Thyroid gland (tissue), 4 donors: ENCODE measurements around the gene ALOX5AP.

Experiments used
- POLR2A ChIP-seq, 2 donors: fragments of 450-650 bp; IDR thresholded peaks; one replicate each; pipeline ENCODE4 v1.6.1; 2017; ENCODE audit warnings: antibody characterized with exemption in 2 of 2, mild to moderate bottlenecking in 2 of 2, moderate library complexity in 1 of 2
- TF ChIP-seq, protein P1 (sequence below), 6 experiments: fragments of 200-600 bp in 3 of 6; fragments of 450-650 bp in 3 of 6; sonication (generic) in 3 of 6; IDR thresholded peaks; one replicate each; pipeline ENCODE4 v1.5.1; 2016 to 2019; ENCODE audit warnings: antibody characterized with exemption in 6 of 6, mild to moderate bottlenecking in 2 of 6, inconsistent platforms in 1 of 6, moderate library complexity in 1 of 6

DNA sequence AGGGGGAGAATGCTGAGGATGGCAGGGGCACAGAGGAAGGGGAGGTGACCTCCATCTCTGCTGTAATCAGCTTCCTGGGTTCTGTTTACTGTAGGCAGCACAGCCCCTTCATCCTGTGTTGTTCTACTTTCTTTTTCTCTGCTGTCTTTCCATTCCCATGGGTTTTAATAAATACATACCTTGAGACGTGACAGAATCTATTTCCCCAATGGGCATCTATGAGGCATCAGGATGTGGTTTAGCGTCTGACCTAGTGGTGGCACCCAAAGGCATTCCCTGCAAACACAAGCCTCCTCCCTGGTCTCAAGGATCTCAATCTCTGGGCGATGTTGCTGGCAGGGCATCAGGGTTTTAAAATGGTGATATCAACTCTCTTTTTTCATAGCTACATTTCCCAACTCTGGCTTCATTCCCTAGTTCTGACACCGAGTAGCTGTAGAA lies 60.8 kb downstream of the ALOX5AP start:
- TF ChIP-seq, protein P1, sequence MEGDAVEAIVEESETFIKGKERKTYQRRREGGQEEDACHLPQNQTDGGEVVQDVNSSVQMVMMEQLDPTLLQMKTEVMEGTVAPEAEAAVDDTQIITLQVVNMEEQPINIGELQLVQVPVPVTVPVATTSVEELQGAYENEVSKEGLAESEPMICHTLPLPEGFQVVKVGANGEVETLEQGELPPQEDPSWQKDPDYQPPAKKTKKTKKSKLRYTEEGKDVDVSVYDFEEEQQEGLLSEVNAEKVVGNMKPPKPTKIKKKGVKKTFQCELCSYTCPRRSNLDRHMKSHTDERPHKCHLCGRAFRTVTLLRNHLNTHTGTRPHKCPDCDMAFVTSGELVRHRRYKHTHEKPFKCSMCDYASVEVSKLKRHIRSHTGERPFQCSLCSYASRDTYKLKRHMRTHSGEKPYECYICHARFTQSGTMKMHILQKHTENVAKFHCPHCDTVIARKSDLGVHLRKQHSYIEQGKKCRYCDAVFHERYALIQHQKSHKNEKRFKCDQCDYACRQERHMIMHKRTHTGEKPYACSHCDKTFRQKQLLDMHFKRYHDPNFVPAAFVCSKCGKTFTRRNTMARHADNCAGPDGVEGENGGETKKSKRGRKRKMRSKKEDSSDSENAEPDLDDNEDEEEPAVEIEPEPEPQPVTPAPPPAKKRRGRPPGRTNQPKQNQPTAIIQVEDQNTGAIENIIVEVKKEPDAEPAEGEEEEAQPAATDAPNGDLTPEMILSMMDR (IDR thresholded peaks at IDR 0.05), result peak in 1 of 6 experiments; percentile 11
- no peak for TF ChIP-seq POLR2A (IDR thresholded peaks at IDR 0.05)
